NOMO-1 treated with DMSO at 0.1 percent for 48 hours (cell line): Measurements from ENCODE around the gene NRIP2.

Experiments
- DNase-seq: peaks from one replicate; lab custom pipeline; 2025; ENCODE audit not compliant: unreplicated experiment; lab: John Stamatoyannopoulos, UW

Gene NRIP2

DNA sequence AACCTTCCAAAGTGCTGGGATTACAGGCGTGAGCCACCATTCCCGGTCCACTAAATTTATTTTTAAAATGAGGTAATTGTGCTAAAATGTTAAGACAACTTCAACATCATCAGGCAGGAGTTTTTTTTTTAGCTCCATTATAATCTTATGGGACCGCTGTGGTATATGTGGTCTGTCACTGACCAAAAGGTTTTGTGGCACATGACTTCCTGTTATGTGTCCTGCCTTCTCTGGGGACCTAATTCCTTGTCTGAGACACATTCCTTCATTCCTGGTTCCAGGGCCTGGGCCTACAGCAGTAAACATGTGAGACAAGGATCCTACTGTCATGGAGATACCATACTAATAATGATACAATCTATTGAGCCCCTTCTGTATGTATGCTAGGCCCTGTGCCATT lies 17.1 kb upstream of the NRIP2 start:
- no peak for DNase-seq

DNA sequence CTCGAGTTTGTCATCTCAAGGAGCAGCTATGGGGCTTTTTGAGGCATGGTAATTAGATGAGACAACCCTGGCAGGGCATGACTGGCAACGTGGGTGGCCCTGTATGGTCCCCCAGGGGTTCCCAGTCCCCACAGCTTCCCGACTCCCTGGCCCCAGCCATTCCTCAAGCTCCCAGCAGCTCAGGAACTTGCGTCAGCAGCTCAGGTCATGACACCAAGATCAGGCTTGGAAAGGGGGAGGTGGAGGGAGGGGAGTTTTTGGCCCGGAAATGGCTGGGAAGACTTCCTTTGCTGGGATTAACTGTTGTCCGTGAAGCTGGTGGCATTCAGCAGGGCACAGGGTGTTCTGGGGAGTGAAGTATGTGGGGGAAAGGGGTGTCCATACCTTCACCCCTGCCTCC lies 10.4 kb upstream of the NRIP2 start:
- DNase-seq, result no peak

DNA sequence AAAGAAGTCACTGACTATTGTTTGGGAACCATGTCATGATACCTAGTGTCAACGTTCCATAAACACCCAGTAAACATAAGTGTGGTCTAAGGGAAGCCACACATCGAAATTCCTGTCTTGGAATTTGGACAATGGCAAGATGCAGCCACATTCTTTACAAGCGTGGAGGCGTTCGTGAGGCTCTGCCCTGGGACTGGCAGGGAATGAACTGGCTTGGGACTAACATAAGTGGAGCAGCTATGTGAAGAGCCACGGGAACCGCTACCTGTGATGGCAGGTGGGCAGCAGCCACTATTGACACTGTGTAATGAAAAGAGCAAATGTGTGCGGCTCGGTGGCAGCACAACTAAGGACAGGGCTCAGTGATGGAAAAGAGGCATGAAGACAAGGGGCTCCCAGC lies 10.0 kb upstream of the NRIP2 start:
- DNase-seq, result no peak

DNA sequence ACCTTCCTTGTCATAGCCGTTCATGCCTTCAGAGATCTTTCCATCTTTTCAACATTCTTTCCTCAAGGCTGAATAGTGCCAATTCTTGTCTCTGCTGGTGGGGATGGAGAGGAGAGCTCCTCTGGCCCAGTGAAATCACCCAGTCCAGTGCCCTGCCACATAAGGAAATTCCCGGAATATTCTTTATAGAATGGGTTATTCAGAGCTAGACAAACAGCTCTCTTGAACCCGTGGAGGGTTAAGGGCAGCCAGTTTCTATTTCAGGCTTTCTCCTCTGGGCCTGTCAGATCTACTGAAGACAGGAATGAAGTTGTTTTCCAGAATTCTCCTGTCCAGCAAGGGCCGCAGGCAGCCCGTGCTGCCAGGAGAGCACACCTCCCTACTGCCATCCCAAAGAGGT lies 8.1 kb upstream of the NRIP2 start:
- no peak for DNase-seq

DNA sequence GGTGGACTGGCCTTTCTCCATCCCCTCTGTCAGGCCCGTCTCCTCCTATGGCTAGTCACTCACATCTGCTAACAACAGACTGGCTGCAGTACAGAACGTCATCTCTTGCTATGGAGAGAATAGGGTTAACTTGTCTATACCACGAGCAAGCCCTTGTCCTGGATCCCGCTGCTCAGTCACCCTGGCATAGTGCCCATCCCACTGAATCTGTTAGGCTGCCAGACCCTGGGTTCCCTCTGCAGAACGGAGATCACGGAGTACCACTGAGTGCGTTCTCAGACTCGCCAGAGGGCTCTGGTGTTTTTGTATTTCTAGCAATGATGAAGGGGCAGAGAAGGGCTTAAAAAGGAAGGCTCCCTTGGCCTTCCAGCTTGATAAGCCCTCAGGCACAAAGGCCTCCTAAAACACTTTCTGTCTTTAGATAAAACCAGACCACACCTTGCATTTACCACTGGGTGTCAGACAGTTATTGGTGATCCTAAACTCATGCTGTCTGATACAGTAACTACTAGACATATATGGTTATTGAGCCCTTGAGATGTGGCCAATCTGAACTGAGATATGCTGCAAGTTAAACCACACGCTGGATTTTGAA lies 6.3 kb upstream of the NRIP2 start:
- no peak for DNase-seq

DNA sequence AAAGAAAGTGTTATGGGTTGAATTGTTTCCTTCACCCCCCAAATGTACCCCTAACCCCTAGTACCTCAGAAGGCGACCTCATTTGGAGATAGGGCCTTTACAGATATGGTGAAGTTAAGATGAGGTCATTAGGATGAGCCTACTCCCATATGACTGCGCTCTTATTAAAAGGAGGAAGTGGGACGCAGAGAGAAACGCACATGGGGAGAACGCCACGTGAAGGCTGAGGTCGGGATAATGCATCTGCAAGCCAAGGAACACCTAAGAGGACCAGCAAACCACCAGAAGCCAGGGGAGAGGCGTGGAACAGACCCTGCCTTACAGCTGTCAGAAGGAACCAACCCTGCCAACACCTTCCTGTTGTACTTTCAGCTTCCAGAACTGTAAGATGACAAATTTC lies 1.7 kb upstream of the NRIP2 start:
- DNase-seq, result no peak

DNA sequence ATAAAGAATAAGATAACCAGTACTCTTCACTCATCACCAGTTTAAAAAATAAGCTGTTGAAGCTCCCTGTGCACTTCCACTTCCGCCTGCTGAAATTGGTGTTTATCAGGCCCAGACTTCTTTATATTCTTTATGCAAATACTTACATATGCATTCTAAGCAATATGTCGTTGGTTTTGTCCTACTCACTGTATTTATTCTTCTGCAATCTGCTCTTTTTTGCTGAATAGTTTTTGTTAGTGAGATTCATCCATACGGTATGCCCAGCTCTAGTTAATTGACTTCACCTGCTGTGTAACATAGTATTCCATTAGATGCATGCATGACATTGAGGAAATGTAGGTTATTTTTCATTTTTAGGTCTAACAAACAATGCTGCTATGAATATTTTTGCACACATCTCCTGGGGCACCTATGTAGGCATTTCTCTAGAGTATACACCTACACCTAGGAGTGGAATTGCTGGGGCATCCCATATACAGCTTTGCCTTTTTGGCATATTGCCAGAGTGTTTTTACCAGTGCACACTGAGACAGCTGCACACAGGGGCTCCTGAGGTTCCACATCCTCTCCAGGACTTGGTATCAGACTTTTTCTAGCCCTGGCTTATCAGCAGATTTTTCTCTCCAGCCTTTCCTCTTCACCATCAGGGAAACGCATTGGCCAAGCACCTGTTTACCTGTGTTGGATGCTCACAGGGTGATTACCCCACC lies 1.0 kb upstream of the NRIP2 start:
- DNase-seq, result no peak

DNA sequence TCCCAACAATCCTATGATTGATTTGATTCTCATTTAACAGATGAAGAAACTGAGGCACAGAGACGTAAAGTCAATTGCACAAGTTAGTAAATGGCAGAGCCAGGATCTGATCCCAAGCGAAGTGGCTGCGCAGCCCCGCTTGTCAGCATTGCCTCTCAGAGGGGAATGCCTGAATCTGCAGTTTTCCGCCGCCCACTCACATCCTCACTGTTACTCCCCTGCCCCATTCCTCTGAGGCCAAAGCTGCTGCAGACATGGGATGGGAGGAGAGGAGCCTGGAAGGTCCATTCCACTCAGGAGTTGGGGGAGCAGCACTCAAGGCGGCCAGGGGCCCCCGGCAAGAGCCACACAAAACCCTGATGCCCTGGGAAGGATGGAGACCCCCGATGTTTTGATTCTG lies 1.0 kb downstream of the NRIP2 start:
- no peak for DNase-seq

DNA sequence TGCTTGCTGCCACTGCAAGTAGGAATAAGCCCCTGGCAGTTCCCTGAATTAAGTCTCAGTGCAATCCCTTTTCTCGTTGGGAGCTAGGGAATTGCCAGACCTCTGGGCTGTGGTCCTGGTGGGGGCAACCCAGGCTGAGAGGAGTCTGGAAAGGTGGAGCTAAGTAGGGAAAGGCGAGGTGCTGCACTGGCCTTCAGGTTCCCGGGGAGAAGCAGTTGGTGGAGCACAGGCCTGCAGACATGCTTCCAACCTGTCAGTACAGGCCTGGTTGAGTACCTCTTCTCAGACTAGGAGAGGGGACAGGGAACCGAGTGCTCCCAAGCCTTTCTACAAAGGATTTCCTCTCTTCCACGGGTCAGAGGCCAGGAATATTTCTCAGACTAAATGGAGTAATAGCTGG lies 1.5 kb downstream of the NRIP2 start:
- no peak for DNase-seq

DNA sequence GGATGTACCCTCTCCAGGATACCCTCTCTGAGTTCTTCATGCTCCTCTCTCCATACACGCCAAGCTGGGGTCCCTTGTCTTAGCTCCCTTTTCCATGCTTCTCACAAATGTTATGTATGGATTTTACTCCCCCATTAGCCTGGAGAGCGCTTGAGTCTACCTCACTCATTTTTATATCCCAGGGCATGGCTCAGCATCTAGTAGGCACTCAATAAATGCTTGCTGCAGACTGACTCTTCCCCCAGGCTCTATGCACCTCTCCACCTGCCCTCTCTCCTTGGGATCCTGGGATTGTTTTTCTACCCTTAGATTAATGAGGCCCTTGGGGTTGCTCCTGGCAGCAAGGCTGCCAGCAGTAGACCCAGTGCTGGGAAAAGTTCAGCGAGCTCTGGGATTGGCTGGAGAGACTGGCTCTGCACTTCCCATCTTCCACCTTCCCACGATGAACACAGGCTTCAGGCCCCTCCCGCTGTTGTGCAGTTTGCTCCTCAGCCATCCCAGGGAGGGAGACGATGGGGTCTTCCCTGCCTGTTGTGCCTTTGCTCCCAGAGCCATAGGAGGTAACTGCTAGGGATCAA lies 2.2 kb downstream of the NRIP2 start:
- DNase-seq, result no peak

DNA sequence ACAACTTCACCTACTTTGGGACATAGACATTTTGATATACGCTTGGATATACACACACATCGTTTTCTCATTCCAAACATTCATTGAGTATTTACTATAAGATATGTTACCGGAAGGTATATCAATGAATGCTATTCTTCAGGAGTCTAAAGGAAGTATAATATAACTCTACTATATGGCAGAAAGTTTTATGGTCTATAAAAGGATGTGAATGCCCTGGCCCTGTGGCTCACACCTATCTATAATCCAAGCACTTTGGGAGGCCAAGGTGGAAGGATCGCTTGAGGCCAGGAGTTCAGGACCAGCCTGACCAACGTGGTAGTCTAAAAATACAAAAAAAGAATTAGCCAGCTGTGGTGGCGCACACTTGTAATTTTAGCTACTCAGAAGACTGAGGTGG lies 5.6 kb downstream of the NRIP2 start:
- no peak for DNase-seq

DNA sequence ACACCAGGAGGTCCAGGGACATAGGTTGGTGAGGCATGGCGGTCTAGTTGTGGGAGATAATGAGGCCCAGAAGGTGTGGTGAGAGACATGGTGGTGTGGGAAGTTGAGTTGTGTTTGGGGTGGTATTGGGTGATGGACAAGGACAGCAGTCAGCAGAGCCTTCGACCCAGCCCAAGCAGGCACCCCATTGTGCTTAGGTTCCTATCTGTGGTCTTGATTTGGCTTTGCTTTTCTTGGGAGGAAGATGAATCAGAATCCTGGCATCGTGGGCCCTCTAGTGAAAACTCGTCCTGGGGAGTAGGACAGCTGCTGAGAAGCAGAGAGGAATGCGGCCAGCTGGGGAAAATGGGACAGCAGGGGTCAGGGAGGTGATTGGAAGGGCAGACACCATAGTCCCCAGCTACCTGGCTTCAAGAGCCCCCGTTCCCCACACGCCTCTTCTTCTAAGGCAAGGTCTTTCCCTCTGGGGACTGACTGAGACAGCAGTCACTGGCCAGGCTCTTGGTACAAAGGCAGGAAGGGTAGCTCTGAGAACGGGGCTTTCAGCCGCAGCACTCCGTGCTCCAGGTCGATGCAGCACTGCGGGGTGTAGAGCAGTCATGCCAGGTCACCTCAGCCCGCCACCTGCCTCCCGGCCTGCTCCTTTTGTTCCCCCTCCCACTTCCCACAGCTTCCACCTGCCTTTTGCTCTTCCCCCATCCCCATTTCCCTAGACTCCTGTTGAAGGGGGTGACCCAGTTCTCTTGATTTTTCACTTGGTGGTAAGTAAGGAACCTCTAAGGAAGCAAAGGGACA lies 7.9 kb downstream of the NRIP2 start:
- DNase-seq, result no peak

DNA sequence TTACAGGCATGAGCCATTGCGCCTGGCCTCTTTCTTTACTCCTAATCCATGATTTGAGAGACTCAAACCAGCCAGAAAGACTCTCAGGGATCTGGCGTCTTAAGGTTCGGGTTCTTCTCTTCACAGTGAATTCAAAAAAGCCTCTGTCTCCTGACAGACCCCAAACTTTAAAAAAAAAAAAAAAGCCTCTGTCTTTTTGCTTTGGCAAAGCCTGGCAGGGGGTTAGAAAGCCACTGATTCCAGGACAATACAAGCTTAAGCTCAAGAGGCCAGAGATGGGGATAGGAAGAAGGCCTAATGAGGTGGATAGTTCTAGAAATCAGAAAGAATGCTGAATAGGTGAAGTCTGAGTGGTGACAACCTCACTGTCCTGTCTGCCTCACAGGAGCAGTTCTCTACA lies 8.8 kb downstream of the NRIP2 start:
- no peak for DNase-seq

DNA sequence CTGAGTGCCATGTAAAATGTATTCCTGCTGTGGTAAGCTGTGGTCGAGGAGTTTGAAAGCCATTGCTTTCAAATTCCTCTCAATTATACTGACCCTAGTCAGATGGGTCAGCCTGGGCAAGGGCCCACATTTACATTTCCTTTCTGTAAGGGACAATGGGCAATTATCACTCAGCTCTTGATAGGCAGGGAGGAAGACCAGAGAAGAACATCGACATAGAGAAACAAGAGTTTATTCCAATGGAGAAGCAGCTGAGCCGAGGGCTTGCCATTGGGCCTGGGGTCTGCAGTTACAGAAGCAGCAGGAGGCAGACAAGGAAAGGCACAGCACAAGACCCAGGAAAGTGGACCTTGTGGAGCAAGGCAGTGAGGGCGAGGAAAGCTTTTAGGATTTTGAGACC lies 9.7 kb downstream of the NRIP2 start:
- no peak for DNase-seq

DNA sequence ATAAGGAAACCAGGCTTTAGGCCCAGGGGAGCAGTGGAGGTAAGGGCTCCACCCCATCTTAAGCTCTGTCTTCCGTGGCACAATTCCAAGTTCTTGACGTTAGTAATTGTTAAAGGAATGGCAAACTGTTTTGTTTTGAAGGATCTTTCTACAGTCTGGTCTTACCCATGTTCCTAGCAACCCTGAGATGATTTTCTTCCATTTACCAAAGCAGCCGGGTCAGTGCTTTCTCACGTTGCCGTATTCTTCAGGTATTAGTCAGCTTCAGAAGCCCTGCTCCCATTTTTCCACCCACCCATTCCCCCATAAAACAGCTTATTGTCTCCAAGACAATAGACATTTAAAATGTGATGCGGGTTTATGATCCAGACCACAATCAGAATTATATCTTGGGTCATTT lies 10.3 kb downstream of the NRIP2 start:
- DNase-seq, result no peak

DNA sequence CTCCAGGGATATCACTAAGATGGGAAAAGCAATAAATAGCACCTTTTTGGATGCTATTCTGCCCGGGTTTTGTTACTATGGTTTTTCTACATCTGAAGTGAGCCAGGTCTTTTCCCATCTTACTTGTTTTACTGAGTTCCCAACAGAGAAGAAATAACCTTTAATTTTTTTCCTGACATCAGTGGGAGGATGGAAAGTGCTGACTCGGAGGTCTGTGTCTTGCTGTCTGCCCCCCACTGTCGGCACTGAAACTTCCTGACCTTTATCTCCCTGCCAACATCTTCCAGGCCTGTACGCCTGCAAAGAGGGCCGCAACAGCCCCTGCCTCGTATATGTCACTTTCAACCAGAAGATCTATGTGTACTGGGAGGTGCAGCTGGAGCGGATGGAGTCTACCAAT lies 11.4 kb downstream of the NRIP2 start:
- DNase-seq, result no peak

DNA sequence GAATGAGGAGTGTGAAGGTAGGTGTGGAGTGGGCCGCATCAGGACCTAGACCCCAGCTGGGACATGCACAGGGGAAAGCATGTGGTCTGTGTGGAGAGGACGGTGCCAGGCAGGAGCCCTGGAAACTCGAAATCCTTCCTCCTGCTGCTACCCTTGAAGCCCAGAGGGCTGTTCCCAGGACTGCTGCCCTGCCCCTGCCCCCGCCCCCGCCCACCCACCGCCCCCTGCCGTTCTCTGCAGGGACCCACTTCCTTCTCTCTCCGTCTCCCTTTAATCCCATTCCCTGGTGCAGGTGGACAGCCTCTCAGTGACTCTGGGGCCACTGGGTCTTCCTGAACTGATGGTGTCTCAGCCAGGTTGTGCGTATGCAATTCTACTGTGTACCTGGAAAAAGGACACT lies 14.4 kb downstream of the NRIP2 start:
- DNase-seq, result no peak

DNA sequence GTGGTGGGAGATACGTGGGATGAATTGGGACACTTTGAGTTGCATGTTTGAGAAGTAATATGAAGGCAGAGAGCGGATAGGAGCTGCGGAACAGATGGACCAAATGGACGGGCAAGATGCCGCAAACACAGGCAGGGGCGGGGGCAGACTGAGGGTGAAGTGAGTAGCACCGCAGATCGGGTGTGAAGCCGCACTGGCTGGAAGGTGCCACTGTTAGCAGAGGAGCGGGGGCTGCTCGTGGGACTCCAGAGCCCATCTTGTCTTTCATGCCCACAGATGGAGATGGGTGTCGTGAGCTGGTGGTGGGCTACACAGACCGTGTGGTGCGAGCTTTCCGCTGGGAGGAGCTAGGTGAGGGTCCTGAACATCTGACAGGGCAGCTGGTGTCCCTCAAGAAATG lies 15.0 kb downstream of the NRIP2 start:
- DNase-seq, result no peak

DNA sequence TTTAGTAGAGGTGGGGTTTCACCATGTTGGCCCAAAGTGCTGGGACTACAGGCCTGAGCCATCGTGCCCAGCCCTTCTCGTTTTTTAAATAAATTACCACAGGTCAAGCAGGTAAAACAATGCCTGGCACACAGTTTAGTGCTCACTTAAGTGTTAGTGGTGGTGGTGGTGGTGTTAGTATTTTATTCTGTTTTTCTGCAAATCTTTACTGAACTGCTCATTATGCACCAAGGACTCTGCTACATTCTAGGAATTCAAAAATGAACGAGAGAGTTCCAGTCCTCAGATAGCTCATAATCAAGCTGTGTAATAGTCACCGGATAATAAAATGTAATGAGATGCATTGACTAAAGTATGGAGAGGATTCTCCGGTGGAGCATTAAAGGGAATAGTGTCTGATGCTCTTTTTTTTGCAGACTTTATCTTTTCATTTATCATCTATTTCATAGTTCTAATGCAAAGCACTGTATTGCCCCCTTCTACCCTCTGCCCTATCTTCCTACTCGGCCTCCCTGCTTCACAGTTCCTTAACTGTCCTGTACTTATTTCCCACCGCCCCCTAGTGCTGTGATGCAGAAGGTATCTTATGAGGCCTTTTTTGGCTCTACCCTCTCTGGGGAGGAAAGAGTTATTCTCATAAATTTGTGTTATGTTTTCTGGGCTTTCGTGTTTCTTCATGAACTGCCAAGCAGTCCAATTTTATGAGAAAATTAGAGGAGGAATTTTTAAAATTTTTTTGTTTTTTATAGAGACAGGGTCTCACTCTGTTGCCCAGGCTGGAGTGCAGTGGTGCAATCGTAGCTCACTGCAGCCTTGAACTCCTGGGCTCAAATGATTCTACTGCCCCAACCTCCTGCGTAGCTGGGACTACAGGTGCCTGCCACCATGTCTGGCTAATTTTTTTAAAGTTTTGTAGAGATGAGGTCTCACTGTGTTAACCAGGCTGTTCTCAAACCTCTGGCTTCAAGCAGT lies 21.3 kb downstream of the NRIP2 start:
- DNase-seq, result peak; percentile 82

DNA sequence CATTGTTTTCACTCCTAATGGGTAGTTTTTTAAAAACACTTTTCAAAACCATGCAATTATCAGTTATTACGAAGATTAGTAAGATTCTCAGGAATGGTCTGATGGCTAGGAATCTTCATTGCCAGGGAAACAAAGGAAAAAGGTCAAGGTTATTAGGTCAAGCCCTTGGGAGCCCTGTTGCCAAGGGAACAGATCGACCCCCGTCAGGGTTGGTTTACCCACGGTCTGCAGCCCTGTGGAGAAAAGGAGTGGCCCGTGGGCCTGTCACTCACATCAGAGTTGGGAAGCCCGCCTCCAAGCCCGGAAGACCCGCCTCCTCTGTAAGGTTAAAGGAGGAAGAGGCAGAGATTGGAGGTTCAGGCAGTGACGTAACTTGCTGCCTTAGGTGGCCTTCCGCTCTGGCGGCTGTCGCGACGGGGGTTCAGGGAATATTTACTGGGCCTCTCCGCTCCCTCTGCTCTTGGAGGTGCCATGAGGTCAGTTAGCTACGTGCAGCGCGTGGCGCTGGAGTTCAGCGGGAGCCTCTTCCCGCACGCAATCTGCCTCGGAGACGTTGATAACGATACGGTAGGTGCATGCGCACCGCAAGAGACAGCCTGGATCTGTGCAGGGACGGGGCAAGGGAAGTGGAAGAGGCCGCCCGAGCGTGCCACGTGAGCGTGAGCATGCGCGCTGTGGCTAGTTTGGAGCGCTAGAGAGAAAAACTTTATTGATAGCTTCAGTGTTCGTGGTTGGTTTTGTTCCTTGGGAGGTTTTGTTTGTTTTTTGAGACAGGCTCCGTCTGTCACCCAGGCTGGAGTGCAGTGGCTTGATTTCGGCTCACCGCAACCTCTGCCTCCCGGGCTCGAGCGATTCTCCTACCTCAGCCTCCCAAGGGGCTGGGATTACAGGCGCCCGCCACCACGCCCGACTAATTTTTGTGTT lies 22.3 kb downstream of the NRIP2 start, which contains the start of gene ITFG2:
ITFG2 (plus strand) TSS at position 379 of the 924 bp plus-strand sequence; CDS start at position 472, 93 bp downstream.
- DNase-seq, result peak; percentile 99
